Caco-2 (cell line): ENCODE data around the gene PDSS2. TPM values are rescaled to one million over a fixed set of nuclear protein-coding genes. Genes with fewer than 3 reads are reported as not detected.

Source experiments
- BruUV-seq: library from RNA; stranded (reverse); fragments of 400-500 nt; replicated peaks from 2 replicates; lab custom pipeline; 2021; lab: Mats Ljungman, UMichigan
- CTCF ChIA-PET: fragments of 300-600 bp; sonication (Branson Sonifier 250); formaldehyde crosslinking; loops from one replicate; lab custom pipeline; 2022; ENCODE audit warnings: antibody characterized with exemption; lab: Charles Lee
- POLR2A ChIA-PET: fragments of 300-600 bp; sonication (Branson Sonifier 250); formaldehyde crosslinking; loops from one replicate; lab custom pipeline; 2022; ENCODE audit warnings: antibody characterized with exemption; lab: Charles Lee
- DNase-seq, 2 experiments: peaks; one replicate each; pipeline versions ENCODE4 v3.0.0 to v3.0.0-alpha.2; 2020 to 2022
- H3K27me3 ChIP-seq: replicated peaks from 2 replicates; pipeline ENCODE4 v1.6.0; 2011; ENCODE audit warnings: low read length; ENCODE audit not compliant: control insufficient read depth, insufficient read depth
- H3K36me3 ChIP-seq: 2 replicates; pipeline ENCODE4 v1.5.1; 2011; ENCODE audit warnings: low read length; ENCODE audit not compliant: control insufficient read depth, insufficient read depth
- H3K4me1 ChIP-seq: fragments of 250-450 bp; sonication (Bioruptor Pico); 2 replicates; pipeline ENCODE4 v1.5.1; 2020; ENCODE audit warnings: mild to moderate bottlenecking
- H3K4me3 ChIP-seq: 2 replicates; pipeline ENCODE4 v1.5.1; 2011; ENCODE audit warnings: low read depth, mild to moderate bottlenecking, control low read depth, low read length
- H3K9me3 ChIP-seq: fragments of 250-450 bp; sonication (Bioruptor Pico); 2 replicates; pipeline ENCODE4 v1.5.1; 2020; ENCODE audit warnings: mild to moderate bottlenecking, moderate library complexity
- H3K27ac Mint-ChIP-seq: one replicate; pipeline ENCODE4 v1.8.0; 2022; ENCODE audit warnings: mixed read lengths; ENCODE audit not compliant: unreplicated experiment
- H3K27me3 Mint-ChIP-seq: one replicate; pipeline ENCODE4 v1.8.0; 2022; ENCODE audit warnings: mixed read lengths; ENCODE audit not compliant: insufficient read depth, unreplicated experiment
- H3K36me3 Mint-ChIP-seq: one replicate; pipeline ENCODE4 v1.8.0; 2022; ENCODE audit warnings: mild to moderate bottlenecking, mixed read lengths; ENCODE audit not compliant: insufficient read depth, unreplicated experiment
- H3K4me1 Mint-ChIP-seq: one replicate; pipeline ENCODE4 v1.8.0; 2022; ENCODE audit warnings: low read depth, mixed read lengths; ENCODE audit not compliant: unreplicated experiment
- H3K4me3 Mint-ChIP-seq: one replicate; pipeline ENCODE4 v1.8.0; 2022; ENCODE audit warnings: mild to moderate bottlenecking, moderate library complexity, mixed read lengths; ENCODE audit not compliant: unreplicated experiment
- H3K9me3 Mint-ChIP-seq: one replicate; pipeline ENCODE4 v1.8.0; 2022; ENCODE audit warnings: mixed read lengths; ENCODE audit not compliant: unreplicated experiment
- intact Hi-C: fragments of 100-400 bp; cut with micrococcal nuclease; formaldehyde crosslinking; loops from one replicate; pipeline ENCODE4 v1.10.0; 2022; ENCODE audit not compliant: unreplicated experiment
- total RNA-seq: library from RNA; stranded (reverse); gene quantifications from 2 replicates; pipeline ENCODE4 v1.2.3, GENCODE V29; 2022
- TF ChIP-seq, protein P1 (sequence below), 2 experiments: fragments of 200-600 bp in 1 of 2; IDR thresholded peaks; 1 replicate in 1 of 2; 2 replicates in 1 of 2; pipeline versions ENCODE4 v1.5.1 to v1.8.0; 2011 to 2022; ENCODE audit warnings: antibody characterized with exemption in 1 of 2, control low read depth in 1 of 2, inconsistent platforms in 1 of 2, low read depth in 1 of 2, low read length in 1 of 2, mild to moderate bottlenecking in 1 of 2, moderate library complexity in 1 of 2; ENCODE audit not compliant: insufficient read depth in 1 of 2, severe bottlenecking in 1 of 2, unreplicated experiment in 1 of 2

Gene PDSS2
- total RNA-seq, 1 experiment from 2014 or later = 10.3 TPM

DNA sequence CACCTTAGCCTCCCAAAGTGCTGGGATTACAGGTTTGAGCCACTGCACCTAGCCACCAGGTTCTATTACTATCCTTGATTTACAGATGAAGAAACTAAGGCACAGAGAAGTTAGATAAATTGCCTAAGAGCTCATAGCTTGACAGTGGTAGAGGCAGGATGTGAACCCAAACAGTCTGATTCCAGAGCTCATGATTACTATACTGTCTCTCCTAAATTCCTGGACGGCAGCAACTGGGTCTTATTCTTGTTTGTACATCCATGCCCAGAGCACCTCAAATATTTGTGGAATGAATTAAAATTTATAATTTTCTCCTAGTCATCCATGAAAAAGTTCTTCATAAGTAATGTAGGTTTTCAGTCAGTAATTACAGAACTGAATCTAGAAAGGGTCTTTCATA is 15.1 kb downstream of the PDSS2 start:
- TF ChIP-seq, protein P1, sequence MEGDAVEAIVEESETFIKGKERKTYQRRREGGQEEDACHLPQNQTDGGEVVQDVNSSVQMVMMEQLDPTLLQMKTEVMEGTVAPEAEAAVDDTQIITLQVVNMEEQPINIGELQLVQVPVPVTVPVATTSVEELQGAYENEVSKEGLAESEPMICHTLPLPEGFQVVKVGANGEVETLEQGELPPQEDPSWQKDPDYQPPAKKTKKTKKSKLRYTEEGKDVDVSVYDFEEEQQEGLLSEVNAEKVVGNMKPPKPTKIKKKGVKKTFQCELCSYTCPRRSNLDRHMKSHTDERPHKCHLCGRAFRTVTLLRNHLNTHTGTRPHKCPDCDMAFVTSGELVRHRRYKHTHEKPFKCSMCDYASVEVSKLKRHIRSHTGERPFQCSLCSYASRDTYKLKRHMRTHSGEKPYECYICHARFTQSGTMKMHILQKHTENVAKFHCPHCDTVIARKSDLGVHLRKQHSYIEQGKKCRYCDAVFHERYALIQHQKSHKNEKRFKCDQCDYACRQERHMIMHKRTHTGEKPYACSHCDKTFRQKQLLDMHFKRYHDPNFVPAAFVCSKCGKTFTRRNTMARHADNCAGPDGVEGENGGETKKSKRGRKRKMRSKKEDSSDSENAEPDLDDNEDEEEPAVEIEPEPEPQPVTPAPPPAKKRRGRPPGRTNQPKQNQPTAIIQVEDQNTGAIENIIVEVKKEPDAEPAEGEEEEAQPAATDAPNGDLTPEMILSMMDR (IDR thresholded peaks at IDR 0.05; ENCODE audit: insufficient read depth in 1 of 2, low read depth in 1 of 2, low read length in 1 of 2, severe bottlenecking in 1 of 2, unreplicated experiment in 1 of 2) = no peak
- no peaks in the 10 kb centered on the region for H3K4me1 ChIP-seq
- H3K27me3 ChIP-seq = no peaks in the 10 kb centered on the region
- H3K36me3 ChIP-seq = no peaks in the 10 kb centered on the region
- H3K27ac Mint-ChIP-seq = no peak overlapping the region
- DNase-seq = no peak
- CTCF ChIA-PET = interaction anchor here (1.2 kb wide), 1 partner anchor 126 kb away, joined by 3 read pairs; no protein-coding TSS in a partner anchor
- H3K9me3 Mint-ChIP-seq = peaks cover 24% of the 10 kb centered on the region
- POLR2A ChIA-PET = no interaction called here
- H3K4me3 Mint-ChIP-seq = no peak overlapping the region
- no peaks in the 10 kb centered on the region for H3K4me1 Mint-ChIP-seq
- H3K4me3 ChIP-seq = no peak overlapping the region
- intact Hi-C loops = no loop called here
- H3K36me3 Mint-ChIP-seq = peaks cover 7% of the 10 kb centered on the region
- H3K27me3 Mint-ChIP-seq = no peaks in the 10 kb centered on the region
- peaks cover 19% of the 10 kb centered on the region for H3K9me3 ChIP-seq
- BruUV-seq = no TSS peak

DNA sequence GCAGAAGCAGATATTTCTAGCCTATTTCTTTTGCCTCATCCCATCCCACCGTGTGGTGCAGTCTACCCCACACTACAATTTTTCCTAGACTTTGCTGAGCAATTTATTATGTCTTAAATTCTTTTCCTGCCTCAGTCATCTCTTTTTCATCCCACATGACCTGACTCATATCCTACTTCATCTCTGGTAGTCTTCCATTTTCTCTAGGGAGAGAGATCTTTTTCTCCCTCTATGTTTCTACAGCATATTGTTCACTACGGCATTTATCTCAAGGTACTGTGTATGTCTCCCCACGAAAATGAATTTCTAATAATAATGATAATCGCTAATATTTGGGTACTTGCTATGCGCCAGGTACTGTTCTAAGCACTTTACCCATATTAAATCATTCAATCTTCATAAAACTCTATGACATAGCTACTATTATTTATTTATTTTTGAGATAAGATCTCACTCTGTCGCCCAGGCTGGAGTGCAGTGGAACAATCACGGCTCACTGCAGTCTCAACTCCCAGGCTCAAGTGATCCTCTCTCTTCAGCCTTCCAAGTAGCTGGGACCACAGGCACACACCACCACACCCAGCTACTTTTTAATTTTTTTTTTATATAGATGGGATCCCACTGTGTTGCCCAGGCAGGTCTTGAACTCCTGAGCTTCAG is 15.6 kb downstream of the PDSS2 start:
- POLR2A ChIA-PET = no interaction called here
- Mint-ChIP-seq H3K27ac (no peak overlapping the region), H3K9me3 (peaks cover 21% of the 10 kb centered on the region), H3K4me1 (no peaks in the 10 kb centered on the region), H3K4me3 (no peak overlapping the region), H3K36me3 (peaks cover 7% of the 10 kb centered on the region), H3K27me3 (no peaks in the 10 kb centered on the region)
- TF ChIP-seq, protein P1 (IDR thresholded peaks at IDR 0.05; ENCODE audit: insufficient read depth in 1 of 2, low read depth in 1 of 2, low read length in 1 of 2, severe bottlenecking in 1 of 2, unreplicated experiment in 1 of 2) = no peak
- no peak for DNase-seq
- Histone ChIP-seq H3K36me3 (no peaks in the 10 kb centered on the region), H3K4me3 (no peak overlapping the region), H3K9me3 (peaks cover 18% of the 10 kb centered on the region), H3K27me3 (no peaks in the 10 kb centered on the region), H3K4me1 (no peaks in the 10 kb centered on the region)
- intact Hi-C loops = no loop called here
- BruUV-seq = no TSS peak
- CTCF ChIA-PET = interaction anchor here (1.2 kb wide), 1 partner anchor 126 kb away, joined by 3 read pairs; no protein-coding TSS in a partner anchor

DNA sequence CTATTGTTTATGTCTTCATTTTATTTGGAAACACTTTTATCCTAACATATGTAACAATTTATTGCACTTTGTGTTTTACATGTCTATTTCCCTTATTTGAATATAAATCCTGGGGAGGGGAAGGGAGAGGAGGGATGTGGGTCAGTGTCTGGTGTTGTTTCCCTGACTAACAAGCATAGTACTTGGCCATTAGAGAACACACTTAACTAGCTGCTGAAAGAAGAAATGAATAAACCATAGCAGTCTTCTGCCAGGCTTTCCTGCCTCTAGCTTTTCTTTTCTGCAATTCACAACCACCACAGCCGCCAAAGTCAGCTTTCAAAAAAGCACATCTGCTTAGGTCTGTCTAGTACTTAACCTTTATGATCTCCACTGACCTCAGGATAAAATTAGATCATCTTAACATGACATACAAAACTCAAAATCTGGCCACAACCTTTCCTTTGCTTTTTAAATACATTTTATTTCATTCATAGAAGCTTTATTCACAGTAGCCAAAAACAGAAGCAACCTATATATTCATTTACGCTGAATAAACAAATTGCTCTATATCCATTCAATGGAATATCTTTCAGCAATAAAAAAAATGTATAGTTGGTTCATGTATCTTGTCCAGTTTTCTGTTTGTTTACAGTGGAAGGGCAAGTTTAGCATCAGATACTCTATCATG is 16.3 kb downstream of the PDSS2 start:
- H3K4me1 ChIP-seq = no peaks in the 10 kb centered on the region
- H3K9me3 Mint-ChIP-seq = peaks cover 14% of the 10 kb centered on the region
- CTCF ChIA-PET = interaction anchor here (1.2 kb wide), 1 partner anchor 125 kb away, joined by 3 read pairs; no protein-coding TSS in a partner anchor
- H3K4me3 Mint-ChIP-seq = no peak overlapping the region
- DNase-seq = no peak
- intact Hi-C loops = no loop called here
- TF ChIP-seq, protein P1 (IDR thresholded peaks at IDR 0.05; ENCODE audit: insufficient read depth in 1 of 2, low read depth in 1 of 2, low read length in 1 of 2, severe bottlenecking in 1 of 2, unreplicated experiment in 1 of 2) = no peak
- H3K36me3 Mint-ChIP-seq = peaks cover under 1% of the 10 kb centered on the region
- H3K27me3 ChIP-seq = no peaks in the 10 kb centered on the region
- no peaks in the 10 kb centered on the region for H3K36me3 ChIP-seq
- peaks cover 15% of the 10 kb centered on the region for H3K9me3 ChIP-seq
- no TSS peak for BruUV-seq
- H3K4me3 ChIP-seq = no peak overlapping the region
- POLR2A ChIA-PET = no interaction called here
- no peak overlapping the region for H3K27ac Mint-ChIP-seq
- no peaks in the 10 kb centered on the region for H3K4me1 Mint-ChIP-seq
- H3K27me3 Mint-ChIP-seq = no peaks in the 10 kb centered on the region
